Epithelial cell of prostate (primary cell): ENCODE measurements around the gene KRT3.

Source experiments
- DNase-seq: peaks from one replicate; pipeline ENCODE4 v3.0.0-alpha.2; 2011; ENCODE audit warnings: low read depth, low spot score
- H3K27ac ChIP-seq: fragments of 450-650 bp; 2 replicates; pipeline ENCODE4 v1.5.1; 2017; ENCODE audit warnings: mild to moderate bottlenecking

The KRT3 gene

GRCh38 chr12:52744493-52745156 is 51.3 kb downstream of the KRT3 start:
- no peak for DNase-seq
- no peak overlapping the region for H3K27ac ChIP-seq

GRCh38 chr12:52742822-52743457 is 53.0 kb downstream of the KRT3 start:
- no peak overlapping the region for H3K27ac ChIP-seq
- DNase-seq, result no peak

- no peak for DNase-seq
- no peak overlapping the region for H3K27ac ChIP-seq
These were observed 53.7 kb downstream of the KRT3 start for GRCh38 chr12:52742196-52742580.

- no peak for DNase-seq
- no peak overlapping the region for H3K27ac ChIP-seq
These were observed 54.3 kb downstream of the KRT3 start for GRCh38 chr12:52741375-52742195.

- H3K27ac ChIP-seq, result no peak overlapping the region
- no peak for DNase-seq
These were observed 55.3 kb downstream of the KRT3 start for GRCh38 chr12:52740584-52740983.

GRCh38 chr12:52739963-52740362 is 56.0 kb downstream of the KRT3 start:
- no peak for DNase-seq
- H3K27ac ChIP-seq, result no peak overlapping the region
